RWPE2 (cell line): ENCODE data around the gene ZBTB7B.

ENCODE experiments used
- ATAC-seq: fragments of 200-7000 bp; cut with Tn5 transposase; 3 replicates; pipeline ENCODE4 v1.9.1; 2021; ENCODE audit warnings: low read depth
- DNase-seq: peaks from one replicate; pipeline ENCODE4 v3.0.0-alpha.2; 2020; ENCODE audit warnings: low spot score
- H3K27ac ChIP-seq: fragments of 450-650 bp; 2 replicates; pipeline ENCODE4 v1.5.1; 2017; ENCODE audit warnings: mild to moderate bottlenecking; ENCODE audit not compliant: poor library complexity, severe bottlenecking
- H3K27me3 ChIP-seq: fragments of 250-450 bp; sonication (Bioruptor Pico); 2 replicates; pipeline ENCODE4 v1.5.1; 2021; ENCODE audit warnings: mild to moderate bottlenecking, moderate library complexity; ENCODE audit not compliant: insufficient read depth, poor library complexity, severe bottlenecking
- H3K36me3 ChIP-seq: fragments of 250-450 bp; sonication (Bioruptor Pico); 2 replicates; pipeline ENCODE4 v1.5.1; 2020; ENCODE audit warnings: low read depth, mild to moderate bottlenecking, moderate library complexity
- H3K4me1 ChIP-seq: fragments of 250-450 bp; sonication (Bioruptor Pico); 2 replicates; pipeline ENCODE4 v1.5.1; 2021; ENCODE audit warnings: mild to moderate bottlenecking, moderate library complexity; ENCODE audit not compliant: insufficient read depth, poor library complexity, severe bottlenecking
- H3K4me3 ChIP-seq: fragments of 250-450 bp; sonication (Bioruptor Pico); 2 replicates; pipeline ENCODE4 v1.5.1; 2021; ENCODE audit warnings: mild to moderate bottlenecking, moderate library complexity; ENCODE audit not compliant: severe bottlenecking
- H3K9me3 ChIP-seq: fragments of 250-450 bp; sonication (Bioruptor Pico); 2 replicates; pipeline ENCODE4 v1.5.1; 2021; ENCODE audit warnings: mild to moderate bottlenecking, moderate library complexity; ENCODE audit not compliant: severe bottlenecking
- CTCF ChIP-seq: fragments of 450-650 bp; IDR thresholded peaks from one replicate; pipeline ENCODE4 v1.5.1; 2017; ENCODE audit warnings: mild to moderate bottlenecking, moderate library complexity; ENCODE audit not compliant: poor library complexity, severe bottlenecking

The ZBTB7B gene

GRCh38 chr1:155001675-155002463 is 733 bp upstream of the ZBTB7B start:
- peak overlapping the region; percentile 96 for H3K27ac ChIP-seq
- peak; percentile 66 for TF ChIP-seq CTCF
- peak overlapping the region; percentile 59 for H3K4me3 ChIP-seq
- H3K9me3 ChIP-seq: no peaks in the 10 kb centered on the region
- H3K4me1 ChIP-seq: peaks cover 30% of the 10 kb centered on the region
- DNase-seq (peak; percentile 100), ATAC-seq (peak; percentile 59)
- H3K36me3 ChIP-seq: peaks cover 17% of the 10 kb centered on the region
- H3K27me3 ChIP-seq: no peaks in the 10 kb centered on the region

DNA sequence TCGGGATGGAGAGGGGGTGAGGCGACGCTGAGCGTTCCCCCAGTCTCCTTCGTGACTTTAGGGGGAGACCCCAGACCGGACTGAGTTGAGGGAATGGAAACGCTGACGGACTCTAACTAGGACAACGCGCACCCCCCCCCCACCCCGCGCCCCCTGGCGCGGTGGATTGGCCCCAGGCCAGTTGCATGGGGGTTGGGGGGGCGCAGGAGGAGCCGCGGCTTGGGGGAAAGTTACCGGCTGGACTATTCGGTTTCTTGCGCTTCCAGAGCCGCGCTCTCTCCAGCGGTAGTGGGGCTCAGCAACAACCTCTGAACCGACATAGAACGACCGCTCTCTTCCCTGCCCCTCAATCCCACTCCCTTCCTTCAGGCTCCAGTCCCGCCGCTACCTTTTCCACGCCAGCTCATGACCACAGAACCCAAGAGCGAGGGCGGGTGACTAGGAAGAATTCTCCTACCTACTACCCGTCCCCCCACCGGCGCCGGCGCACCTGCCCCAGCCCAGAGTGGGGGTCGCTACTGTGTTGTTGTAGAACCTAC is 694 bp downstream of the ZBTB7B start:
- DNase-seq (peak; percentile 70), ATAC-seq (no peak)
- Histone ChIP-seq H3K9me3 (no peaks in the 10 kb centered on the region), H3K27me3 (no peaks in the 10 kb centered on the region), H3K4me1 (peaks cover 45% of the 10 kb centered on the region), H3K27ac (peak overlapping the region; percentile 96), H3K4me3 (peak overlapping the region; percentile 93), H3K36me3 (peaks cover 30% of the 10 kb centered on the region)
- no peak for TF ChIP-seq CTCF

DNA sequence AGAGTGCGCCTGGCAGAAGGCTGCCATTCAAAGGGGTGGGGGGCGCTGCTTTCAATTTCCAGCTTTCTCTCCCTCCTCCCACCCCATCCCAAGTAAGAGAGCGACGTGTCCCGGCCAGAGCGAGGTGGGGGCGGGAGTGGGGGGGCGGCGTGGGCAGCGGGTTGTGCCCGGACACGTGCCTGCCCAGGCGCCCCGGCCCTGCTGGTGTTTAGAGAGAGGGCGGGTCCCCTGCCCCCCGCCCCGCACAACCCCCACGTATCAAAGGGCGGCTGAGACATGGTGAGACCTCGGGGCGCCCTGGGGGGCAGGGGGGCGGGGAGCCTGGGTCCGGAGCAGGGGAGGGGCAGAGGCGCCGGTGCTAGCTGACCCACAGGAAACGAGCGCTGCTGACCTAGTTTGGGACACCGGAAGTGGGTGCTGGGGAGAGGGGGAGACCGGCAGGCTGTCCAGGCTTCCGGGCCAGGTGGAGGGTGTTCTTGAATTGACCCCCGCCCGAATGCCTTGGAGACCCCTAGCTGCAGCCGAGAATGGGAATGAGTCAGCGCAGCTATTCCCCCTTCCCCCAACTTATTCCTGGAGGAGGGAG is 1.3 kb downstream of the ZBTB7B start:
- H3K27me3 ChIP-seq: no peaks in the 10 kb centered on the region
- peaks cover 48% of the 10 kb centered on the region for H3K4me1 ChIP-seq
- peak; percentile 3; the same call in 1 of the 3 replicates for ATAC-seq
- H3K36me3 ChIP-seq: peaks cover 36% of the 10 kb centered on the region
- no peaks in the 10 kb centered on the region for H3K9me3 ChIP-seq
- H3K4me3 ChIP-seq: peak overlapping the region; percentile 93
- peak overlapping the region; percentile 96 for H3K27ac ChIP-seq
- peak; percentile 78 for DNase-seq
- no peak for TF ChIP-seq CTCF

- peaks cover 48% of the 10 kb centered on the region for H3K4me1 ChIP-seq
- TF ChIP-seq CTCF: no peak
- DNase-seq: peak; percentile 46
Measured at GRCh38 chr1:155004352-155005075, 1.9 kb downstream of the ZBTB7B start.

More at GRCh38 chr1:155004352-155005075, 1.9 kb downstream of the ZBTB7B start:
- Histone ChIP-seq H3K4me3 (peak overlapping the region; percentile 93), H3K27me3 (no peaks in the 10 kb centered on the region), H3K27ac (peak overlapping the region; percentile 96), H3K9me3 (no peaks in the 10 kb centered on the region), H3K36me3 (peaks cover 38% of the 10 kb centered on the region)
- ATAC-seq: no peak
